HG02588 (cell line): ENCODE data around the gene WDR45B.
"Not testable (repeated sequence)": the region's sequence is repeated elsewhere in the genome, so short reads cannot be mapped to it uniquely, and the experiment has no call there.

Experiments
- ATAC-seq: cut with Tn5 transposase; IDR thresholded peaks from one replicate; pipeline ENCODE4 v1.9.1; 2021; ENCODE audit warnings: mild to moderate bottlenecking, moderate library complexity; ENCODE audit not compliant: unreplicated experiment

Gene WDR45B

GRCh38 chr17:82587234-82588086, 60.8 kb downstream of the WDR45B start:
- ATAC-seq = no peak

- ATAC-seq = no peak
These were observed 61.5 kb downstream of the WDR45B start for GRCh38 chr17:82586576-82587233.

- not testable (repeated sequence) for ATAC-seq
These were observed 62.2 kb downstream of the WDR45B start for GRCh38 chr17:82585935-82586575.

DNA sequence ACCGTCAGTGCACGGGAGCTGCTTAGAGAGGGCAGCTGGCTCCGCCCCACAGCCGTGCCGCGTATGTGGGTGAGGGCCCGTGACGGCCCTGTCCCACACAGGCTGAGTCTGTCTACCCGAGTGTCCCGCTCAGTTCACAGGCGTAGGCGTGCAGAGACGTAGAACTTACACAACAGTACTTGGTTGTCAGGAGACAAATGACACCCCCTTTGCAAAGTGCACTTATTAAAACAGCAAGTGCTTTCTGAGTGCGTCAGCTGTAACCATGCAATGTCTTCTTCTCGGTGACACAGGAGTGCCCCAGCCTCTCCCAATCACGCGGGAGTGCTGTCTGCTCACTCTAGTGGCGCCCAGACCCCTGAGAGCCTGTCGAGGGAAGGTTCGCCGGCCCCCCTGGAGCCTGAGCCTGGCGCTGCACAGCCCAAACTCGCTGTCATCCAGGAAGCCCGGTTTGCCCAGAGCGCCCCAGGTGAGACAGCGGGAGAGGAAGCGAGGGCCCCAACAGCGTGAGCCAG, 64.5 kb downstream of the WDR45B start:
- no peak for ATAC-seq

GRCh38 chr17:82582709-82583108, 65.5 kb downstream of the WDR45B start:
- no peak for ATAC-seq

GRCh38 chr17:82582213-82582612, 66.0 kb downstream of the WDR45B start:
- no peak for ATAC-seq

GRCh38 chr17:82579969-82580368, 68.3 kb downstream of the WDR45B start:
- ATAC-seq = not testable (repeated sequence)

DNA sequence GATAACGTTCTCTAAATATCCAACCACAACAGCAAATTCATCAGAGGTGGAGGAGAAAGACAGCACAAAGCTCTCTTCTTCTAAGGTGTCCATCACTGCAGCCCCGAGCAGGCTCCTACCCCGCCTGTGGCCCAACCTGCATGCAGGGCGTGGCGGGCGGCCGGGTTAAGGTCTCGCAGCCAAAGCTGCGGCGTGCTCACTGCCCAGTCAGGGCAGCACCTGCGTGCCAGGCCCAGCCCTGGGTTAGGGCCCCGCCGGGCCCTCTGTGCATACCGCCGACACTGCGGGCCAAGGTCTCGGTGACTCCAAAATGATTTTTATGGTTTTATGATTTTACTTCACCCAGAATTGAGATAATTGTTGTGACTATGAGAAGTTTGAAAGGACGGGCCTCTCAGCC, 70.9 kb downstream of the WDR45B start:
- no peak for ATAC-seq

DNA sequence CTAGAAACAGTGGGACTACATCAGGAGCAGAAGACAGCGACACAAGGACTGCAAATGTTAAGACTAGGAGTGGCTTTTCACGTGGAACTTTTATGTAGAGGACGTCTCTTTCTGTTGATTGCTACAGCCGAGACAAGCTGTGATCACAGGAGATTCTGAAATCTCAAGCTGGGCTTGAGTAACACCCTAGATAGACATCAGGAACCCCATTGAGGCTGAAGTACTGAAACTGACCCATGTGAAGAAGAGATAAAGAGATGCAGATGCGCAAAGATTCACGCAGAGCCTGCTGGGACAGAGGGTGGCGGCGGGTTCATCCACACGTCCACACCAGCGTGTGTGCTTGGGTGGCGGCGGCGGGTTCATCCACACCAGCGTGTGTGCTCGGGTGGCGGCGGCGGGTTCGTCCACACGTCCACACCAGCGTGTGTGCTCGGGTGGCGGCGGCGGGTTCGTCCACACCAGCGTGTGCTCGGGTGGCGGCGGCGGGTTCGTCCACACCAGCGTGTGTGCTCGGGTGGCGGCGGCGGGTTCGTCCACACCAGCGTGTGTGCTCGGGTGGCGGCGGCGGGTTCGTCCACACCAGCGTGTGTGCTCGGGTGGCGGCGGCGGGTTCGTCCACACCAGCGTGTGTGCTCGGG, 72.5 kb downstream of the WDR45B start:
- ATAC-seq = not testable (repeated sequence)

GRCh38 chr17:82574041-82574440, 74.2 kb downstream of the WDR45B start:
- ATAC-seq = no peak

- ATAC-seq = no peak
These were observed 76.4 kb downstream of the WDR45B start for GRCh38 chr17:82571855-82572254.

DNA sequence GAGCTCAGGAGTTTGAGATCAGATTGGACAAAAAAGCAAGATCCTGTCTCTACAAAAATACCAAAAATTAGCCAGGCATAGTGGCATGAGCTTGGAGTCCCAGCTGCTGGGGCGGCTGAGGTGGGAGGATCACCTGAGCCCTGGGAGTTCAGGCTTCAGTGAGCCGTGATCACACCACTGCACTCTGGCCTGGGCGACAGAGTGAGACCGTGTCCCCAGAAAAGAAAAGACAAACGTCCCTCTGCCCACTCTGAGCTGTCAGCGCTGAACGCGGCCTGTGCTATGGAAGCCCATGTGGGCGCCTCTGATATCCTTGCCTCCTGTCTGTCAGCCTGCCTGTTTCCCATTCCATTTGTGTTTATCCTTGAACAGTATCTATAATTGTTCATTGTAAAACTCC, 78.0 kb downstream of the WDR45B start:
- ATAC-seq = no peak

GRCh38 chr17:82569621-82570020, 78.6 kb downstream of the WDR45B start:
- ATAC-seq = no peak

GRCh38 chr17:82568997-82569393, 79.2 kb downstream of the WDR45B start:
- no peak for ATAC-seq

GRCh38 chr17:82567286-82567685, 81.0 kb downstream of the WDR45B start:
- ATAC-seq = no peak

DNA sequence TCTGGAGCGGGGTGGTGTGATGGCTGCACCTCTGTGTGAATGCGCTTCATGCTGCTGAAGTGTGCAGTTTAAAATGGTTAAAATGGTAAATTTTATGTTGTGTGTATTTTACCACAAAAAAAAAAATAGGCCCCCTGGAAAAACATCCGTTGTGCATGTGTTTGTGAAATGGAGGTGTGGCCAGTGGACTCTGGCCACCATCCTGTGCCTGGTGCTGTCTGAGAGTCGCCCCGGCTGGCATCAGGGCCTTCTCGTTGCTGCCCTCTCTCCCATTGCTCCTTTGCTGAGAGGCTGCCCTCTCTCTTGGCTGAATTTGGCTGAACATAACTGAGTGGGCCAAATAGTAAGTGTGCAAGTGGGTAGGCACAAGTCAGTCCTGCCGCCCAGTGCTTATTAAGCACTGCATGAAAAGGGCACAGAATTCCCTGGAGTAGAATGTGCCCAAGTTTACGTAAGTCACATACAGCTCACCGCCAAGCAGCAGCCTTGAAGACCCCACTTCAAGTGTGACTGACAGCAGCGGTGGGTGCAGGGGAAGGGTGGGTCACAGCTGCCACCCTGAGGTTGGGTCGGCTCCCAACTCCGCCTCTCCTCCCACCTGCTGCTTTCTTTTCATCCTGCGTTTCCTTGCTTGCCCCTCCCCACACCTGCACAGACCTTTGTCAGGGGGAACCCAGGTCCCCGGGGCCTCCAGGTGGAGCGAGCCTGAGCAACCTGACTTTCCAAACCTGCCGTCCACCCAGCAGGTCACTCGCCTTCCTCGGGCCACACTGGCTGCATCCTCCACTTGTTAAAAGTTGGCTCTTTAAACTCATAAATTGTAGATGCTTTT, 81.9 kb downstream of the WDR45B start:
- ATAC-seq = no peak

DNA sequence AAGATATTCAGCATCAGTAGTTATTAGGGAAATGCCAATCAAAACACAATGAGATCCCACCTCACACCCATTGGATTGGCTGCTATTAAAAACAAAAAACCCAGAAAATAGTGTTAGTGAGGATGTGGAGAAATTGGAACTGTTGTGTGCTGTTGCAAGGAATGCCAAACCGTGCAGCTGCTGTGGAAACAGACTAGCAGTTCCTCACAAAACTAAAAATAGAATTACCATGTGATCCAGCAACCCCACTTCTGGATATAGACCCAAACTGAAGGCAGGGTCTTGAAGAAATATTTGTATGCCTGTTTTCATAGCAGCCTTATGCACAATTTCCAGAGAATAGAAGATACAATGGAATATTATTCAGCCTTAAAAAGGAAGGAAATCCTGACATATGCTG, 82.7 kb downstream of the WDR45B start:
- no peak for ATAC-seq
